Right lobe of liver (tissue), 6 donors: ENCODE results near the gene INHBE. TPM values are rescaled to one million over a fixed set of nuclear protein-coding genes. Genes with fewer than 3 reads are reported as not detected.
"Not testable (repeated sequence)": the region's sequence is repeated elsewhere in the genome, so short reads cannot be mapped to it uniquely, and the experiment has no call there.

Source experiments
- ATAC-seq, 4 donors: fragments of 200-7000 bp; cut with Tn5 transposase; one replicate each; pipeline ENCODE4 v1.9.1; 2020; ENCODE audit warnings: mild to moderate bottlenecking in 4 of 4, moderate library complexity in 4 of 4
- DNase-seq, 3 donors: peaks; one replicate each; pipeline ENCODE4 v3.0.0-alpha.2; 2020
- H3K27ac ChIP-seq, 3 donors: fragments of 200-600 bp; one replicate each; pipeline ENCODE4 v1.8.0; 2022
- H3K27me3 ChIP-seq, 2 donors: fragments of 200-600 bp; one replicate each; pipeline ENCODE4 v1.8.0; 2022
- H3K36me3 ChIP-seq, 4 donors: fragments of 200-600 bp; sonication (generic) in 1 of 4; one replicate each; pipeline versions ENCODE4 v1.5.1 to v1.8.0; 2017 to 2022; ENCODE audit warnings: control low read depth in 1 of 4
- H3K4me1 ChIP-seq, 4 donors: fragments of 200-600 bp; sonication (generic) in 1 of 4; one replicate each; pipeline versions ENCODE4 v1.5.1 to v1.8.0; 2017 to 2022; ENCODE audit warnings: control low read depth in 1 of 4
- H3K4me3 ChIP-seq, 3 donors: fragments of 200-600 bp; one replicate each; pipeline ENCODE4 v1.8.0; 2022
- H3K9me3 ChIP-seq, 4 donors: fragments of 200-600 bp; sonication (generic) in 1 of 4; one replicate each; pipeline versions ENCODE4 v1.5.1 to v1.8.0; 2017 to 2022; ENCODE audit warnings: control low read depth in 1 of 4
- POLR2A ChIP-seq: fragments of 450-650 bp; IDR thresholded peaks from one replicate; pipeline ENCODE4 v1.6.1; 2017; ENCODE audit warnings: antibody characterized with exemption, mild to moderate bottlenecking
- WGBS: methylation state at CpG from one replicate; pipeline ENCODE4 v1.1.6; 2018; ENCODE audit warnings: low coverage, low lambda C conversion rate; ENCODE audit not compliant: insufficient coverage; ENCODE audit errors: missing lambda C conversion rate; 5-methylcytosine and 5-hydroxymethylcytosine counted together
- intact Hi-C, 2 donors: fragments of 100-400 bp; cut with DNase I; formaldehyde crosslinking; loops; one replicate each; pipeline versions ENCODE4 v1.11.2 to v1.14.1; 2022
- total RNA-seq, 6 experiments: library from RNA; depleted of rRNA in 2 of 6; stranded (reverse); fragments of >200 nt in 2 of 6; fragmentation: NEBNext Ultra II Directional in 3 of 6; extraction: Animal tissue kit (Norgen Biotek cat#: 25700) in 3 of 6; gene quantifications; one replicate each; pipeline versions ENCODE4 v1.1.0 to v1.2.4, GENCODE V29; 2016 to 2023
- TF ChIP-seq, protein P1 (sequence below), 4 donors: fragments of 200-600 bp in 3 of 4; fragments of 450-650 bp in 1 of 4; IDR thresholded peaks; one replicate each; pipeline versions ENCODE4 v1.5.1 to v1.8.0; 2016 to 2022; ENCODE audit warnings: antibody characterized with exemption in 4 of 4, mild to moderate bottlenecking in 2 of 4
- donor health status: DM: no; HTN: yes; CAD: no.
- donor health status: DM: no; HTN: no; CAD: no.
- donor health status: DM: no; HTN: no; CAD: no.
- donor health status: DM: no; HTN: yes; CAD: no.
- donor health status: DM: no; HTN: yes; CAD: no.

Gene INHBE
- total RNA-seq, 6 experiments from 2014 or later: 17.4 to 302 (median 150) TPM

DNA sequence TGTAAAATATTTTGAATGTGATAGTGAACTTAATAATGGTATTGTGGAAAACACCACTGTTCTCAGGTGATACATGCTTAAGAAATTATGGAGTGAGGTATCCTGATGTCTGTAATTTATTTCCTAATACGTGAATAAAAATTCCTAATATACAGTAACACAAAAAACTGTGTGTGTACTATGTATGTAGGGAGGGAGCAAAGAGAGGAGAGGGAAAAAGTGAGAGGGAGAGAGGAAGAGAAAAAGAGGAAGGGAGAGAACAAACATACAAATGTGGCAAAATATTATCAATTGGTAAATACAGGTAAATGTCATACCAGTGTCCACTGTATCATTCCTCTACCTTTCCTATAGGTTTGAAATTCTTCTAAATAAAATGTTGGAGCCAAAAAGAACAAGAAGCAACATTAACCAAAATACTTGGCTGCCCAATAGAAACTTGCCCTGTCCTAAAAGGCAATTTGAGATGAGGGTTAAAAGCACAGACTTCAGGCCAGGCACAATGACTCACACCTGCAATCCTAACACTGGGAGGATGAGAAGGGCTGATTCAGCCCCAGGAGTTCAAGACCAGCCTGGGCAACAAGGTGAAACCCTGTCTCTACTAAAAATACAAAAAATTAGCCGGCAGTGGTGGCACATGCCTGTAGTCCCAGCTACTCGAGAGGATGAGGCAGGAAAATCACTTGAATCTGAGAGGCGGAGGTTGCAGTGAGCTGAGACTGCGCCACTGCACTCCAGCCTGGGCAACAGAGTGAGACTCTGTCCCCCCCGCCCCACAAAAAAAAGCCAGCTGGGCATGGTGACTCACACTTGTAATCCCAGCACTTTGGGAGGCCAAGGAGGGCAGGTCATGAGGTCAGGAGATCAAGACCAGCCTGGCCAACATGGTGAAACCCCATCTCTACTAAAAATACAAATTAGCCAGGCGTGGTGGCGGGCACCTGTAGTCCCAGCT, 38.8 kb upstream of the INHBE start:
- Histone ChIP-seq H3K9me3 (no peaks in the 10 kb centered on the region), H3K27ac (no peak overlapping the region), H3K36me3 (no peaks in the 10 kb centered on the region), H3K4me3 (no peak overlapping the region), H3K27me3 (no peaks in the 10 kb centered on the region), H3K4me1 (peaks cover 0 to 19% (median 4%) of the 10 kb centered on the region in 4 donors)
- no peak for DNase-seq
- intact Hi-C loops: no loop called here
- 71% methylated on average over 1 of the region's 8 CpGs for WGBS
- no peak for TF ChIP-seq POLR2A
- TF ChIP-seq, protein P1, sequence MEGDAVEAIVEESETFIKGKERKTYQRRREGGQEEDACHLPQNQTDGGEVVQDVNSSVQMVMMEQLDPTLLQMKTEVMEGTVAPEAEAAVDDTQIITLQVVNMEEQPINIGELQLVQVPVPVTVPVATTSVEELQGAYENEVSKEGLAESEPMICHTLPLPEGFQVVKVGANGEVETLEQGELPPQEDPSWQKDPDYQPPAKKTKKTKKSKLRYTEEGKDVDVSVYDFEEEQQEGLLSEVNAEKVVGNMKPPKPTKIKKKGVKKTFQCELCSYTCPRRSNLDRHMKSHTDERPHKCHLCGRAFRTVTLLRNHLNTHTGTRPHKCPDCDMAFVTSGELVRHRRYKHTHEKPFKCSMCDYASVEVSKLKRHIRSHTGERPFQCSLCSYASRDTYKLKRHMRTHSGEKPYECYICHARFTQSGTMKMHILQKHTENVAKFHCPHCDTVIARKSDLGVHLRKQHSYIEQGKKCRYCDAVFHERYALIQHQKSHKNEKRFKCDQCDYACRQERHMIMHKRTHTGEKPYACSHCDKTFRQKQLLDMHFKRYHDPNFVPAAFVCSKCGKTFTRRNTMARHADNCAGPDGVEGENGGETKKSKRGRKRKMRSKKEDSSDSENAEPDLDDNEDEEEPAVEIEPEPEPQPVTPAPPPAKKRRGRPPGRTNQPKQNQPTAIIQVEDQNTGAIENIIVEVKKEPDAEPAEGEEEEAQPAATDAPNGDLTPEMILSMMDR (IDR thresholded peaks at IDR 0.05): no peak
- ATAC-seq: peak in 1 of 4 donors; percentile 65

DNA sequence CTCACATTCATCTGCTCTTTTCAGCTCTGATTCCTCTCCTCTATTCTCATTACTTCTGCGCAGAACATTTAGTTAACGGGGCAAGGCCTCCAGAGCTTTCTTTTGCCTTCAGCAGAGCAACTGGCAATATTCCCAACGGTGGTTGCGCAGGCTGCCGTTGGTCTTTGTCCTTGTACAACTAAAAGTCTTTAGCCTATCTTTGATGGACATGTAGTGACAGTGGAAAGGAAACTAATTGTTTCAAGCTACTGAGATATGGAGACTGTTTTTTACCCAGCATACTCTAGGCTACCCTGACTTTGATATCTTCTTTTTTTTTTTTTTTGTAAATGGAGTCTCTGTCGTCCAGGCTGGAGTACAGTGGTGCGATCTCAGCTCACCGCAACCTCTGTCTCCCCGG, 36.9 kb upstream of the INHBE start:
- 38% methylated on average over 9 of the region's 9 CpGs for WGBS
- Histone ChIP-seq H3K4me3 (no peak overlapping the region), H3K36me3 (peaks cover 0 to 3% (median 0%) of the 10 kb centered on the region in 4 donors), H3K27me3 (no peaks in the 10 kb centered on the region), H3K4me1 (peaks cover 0 to 19% (median 4%) of the 10 kb centered on the region in 4 donors), H3K9me3 (no peaks in the 10 kb centered on the region), H3K27ac (peak overlapping the region in 2 of 3 donors; percentile 37 to 69)
- TF ChIP-seq POLR2A: no peak
- TF ChIP-seq, protein P1 (IDR thresholded peaks at IDR 0.05): no peak
- peak; percentile 57 to 82 (median 81) for DNase-seq
- intact Hi-C loops: no loop called here
- peak; percentile 84 to 96 (median 86) for ATAC-seq

DNA sequence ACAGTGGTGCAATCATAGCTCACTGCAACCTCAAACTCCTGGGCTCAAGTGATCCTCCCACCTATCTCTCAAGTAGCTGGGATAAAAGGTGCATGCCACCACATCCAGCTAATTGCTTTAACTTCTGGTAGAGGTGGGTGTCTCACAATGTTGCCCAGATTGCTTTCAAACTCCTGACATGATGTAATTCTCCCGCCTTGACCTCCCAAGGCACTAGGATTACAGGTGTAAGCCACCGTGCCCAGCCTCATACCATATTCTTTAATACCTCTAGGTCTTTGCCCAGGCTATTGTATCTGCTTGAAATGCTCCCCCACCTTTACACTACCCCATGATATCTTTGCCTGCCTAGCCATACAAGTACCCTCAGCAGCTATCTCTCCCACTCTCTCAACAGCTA, 35.6 kb upstream of the INHBE start:
- TF ChIP-seq POLR2A: no peak
- TF ChIP-seq, protein P1 (IDR thresholded peaks at IDR 0.05): no peak

DNA sequence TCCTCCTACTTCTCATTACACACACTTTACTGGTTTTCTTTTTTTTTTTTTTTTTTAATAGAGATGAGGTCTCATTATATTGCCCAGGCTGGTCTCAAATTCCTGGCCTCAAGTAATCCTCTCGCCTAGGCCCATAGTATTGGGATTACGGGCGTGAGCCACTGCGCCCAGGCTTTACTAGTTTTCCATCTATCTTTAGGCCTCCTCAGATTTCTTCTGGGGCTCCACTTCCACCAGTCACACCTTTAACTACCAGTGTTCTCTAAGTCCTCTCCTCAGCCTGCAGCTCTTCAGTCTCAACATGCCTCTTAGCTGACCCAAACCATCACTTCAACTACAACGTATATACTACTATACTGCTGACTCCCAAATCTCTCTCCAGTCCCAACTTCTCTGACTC, 34.6 kb upstream of the INHBE start:
- Histone ChIP-seq H3K4me3 (no peak overlapping the region), H3K4me1 (peaks cover 0 to 19% (median 4%) of the 10 kb centered on the region in 4 donors), H3K36me3 (peaks cover 0 to 3% (median 0%) of the 10 kb centered on the region in 4 donors), H3K27ac (no peak overlapping the region), H3K9me3 (no peaks in the 10 kb centered on the region), H3K27me3 (no peaks in the 10 kb centered on the region)
- intact Hi-C loops: loop anchor here in 1 of 2 donors (10.0 kb wide), 2 partner anchors 46 to 116 kb away; no protein-coding TSS in a partner anchor
- ATAC-seq (no peak), DNase-seq (no peak)
- WGBS: no CpG with 5 or more reads among the region's 5 CpGs
- TF ChIP-seq POLR2A: no peak
- TF ChIP-seq, protein P1 (IDR thresholded peaks at IDR 0.05): no peak

More for the DNA sequence above, 35.6 kb upstream of the INHBE start:
- Histone ChIP-seq H3K27ac (no peak overlapping the region), H3K4me3 (no peak overlapping the region), H3K9me3 (no peaks in the 10 kb centered on the region), H3K4me1 (peaks cover 0 to 19% (median 4%) of the 10 kb centered on the region in 4 donors), H3K36me3 (peaks cover 0 to 3% (median 0%) of the 10 kb centered on the region in 4 donors), H3K27me3 (no peaks in the 10 kb centered on the region)
- 83% methylated on average over 2 of the region's 2 CpGs for WGBS
- ATAC-seq: no peak
- DNase-seq: no peak
- intact Hi-C loops: no loop called here

DNA sequence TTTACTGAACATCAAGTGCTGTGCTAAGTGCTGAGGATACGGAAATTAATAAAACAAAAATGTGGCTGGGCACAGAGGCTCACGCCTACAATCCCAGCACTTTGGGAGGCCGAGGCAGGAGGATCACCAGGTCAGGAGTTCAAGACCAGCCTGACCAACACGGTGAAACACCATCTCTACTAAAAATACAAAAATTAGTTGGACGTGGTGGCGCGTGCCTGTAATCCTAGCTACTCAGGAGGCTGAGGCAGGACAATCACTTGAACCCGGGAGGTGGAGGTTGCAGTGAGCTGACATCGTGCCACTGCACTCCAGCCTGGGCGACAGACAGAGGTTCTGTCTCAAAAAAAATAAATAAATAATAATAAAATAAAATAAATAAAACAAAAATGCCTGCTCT, 28.2 kb upstream of the INHBE start:
- intact Hi-C loops: loop anchor here in 1 of 2 donors (10.0 kb wide), 2 partner anchors 52 to 122 kb away; no protein-coding TSS in a partner anchor
- not testable (repeated sequence) for H3K9me3 ChIP-seq, H3K27ac ChIP-seq, H3K4me3 ChIP-seq, H3K4me1 ChIP-seq, H3K36me3 ChIP-seq, ATAC-seq, H3K27me3 ChIP-seq
- DNase-seq: peak in 1 of 3 donors; percentile 15
- 93% methylated on average over 9 of the region's 10 CpGs for WGBS
